Parathyroid adenoma (tissue), 2 donors: ENCODE data around the gene MSMP.

ENCODE experiments used
- H2AFZ ChIP-seq: fragments of 300-600 bp; sonication (generic); one replicate; pipeline ENCODE4 v1.7.0; 2017; ENCODE audit warnings: antibody characterized with exemption, mild to moderate bottlenecking
- H3K27ac ChIP-seq: fragments of 300-600 bp; sonication (generic); one replicate; pipeline ENCODE4 v1.7.0; 2017
- H3K27me3 ChIP-seq: fragments of 300-600 bp; sonication (generic); one replicate; pipeline ENCODE4 v1.7.0; 2017; ENCODE audit warnings: low read length; ENCODE audit not compliant: control insufficient read depth, insufficient read depth
- H3K36me3 ChIP-seq: fragments of 300-600 bp; sonication (generic); one replicate; pipeline ENCODE4 v1.7.0; 2017; ENCODE audit warnings: low read length; ENCODE audit not compliant: control insufficient read depth, insufficient read depth
- H3K4me1 ChIP-seq: fragments of 300-600 bp; sonication (generic); one replicate; pipeline ENCODE4 v1.7.0; 2017; ENCODE audit warnings: control low read depth
- H3K4me2 ChIP-seq: fragments of 300-600 bp; sonication (generic); one replicate; pipeline ENCODE4 v1.7.0; 2017; ENCODE audit warnings: low read length
- H3K4me3 ChIP-seq: fragments of 300-600 bp; sonication (generic); one replicate; pipeline ENCODE4 v1.7.0; 2017; ENCODE audit warnings: low read depth, low read length
- H3K79me2 ChIP-seq: fragments of 300-600 bp; sonication (generic); one replicate; pipeline ENCODE4 v1.7.0; 2017; ENCODE audit warnings: control low read depth
- H3K9ac ChIP-seq: fragments of 300-600 bp; sonication (generic); one replicate; pipeline ENCODE4 v1.7.0; 2017; ENCODE audit warnings: mild to moderate bottlenecking
- H3K9me3 ChIP-seq: fragments of 300-600 bp; sonication (generic); one replicate; pipeline ENCODE4 v1.7.0; 2017; ENCODE audit warnings: low read length; ENCODE audit not compliant: control insufficient read depth
- TF ChIP-seq, protein P1 (sequence below): fragments of 300-600 bp; sonication (generic); IDR thresholded peaks from one replicate; pipeline ENCODE4 v1.7.0; 2017; ENCODE audit warnings: antibody characterized with exemption, mild to moderate bottlenecking
- donor health status: primary hyperparathyroidism.

MSMP gene

GRCh38 chr9:35703906-35704672, 50.0 kb downstream of the MSMP start:
- H3K27ac ChIP-seq = no peak overlapping the region
- H3K36me3 ChIP-seq = no peaks in the 10 kb centered on the region
- no peaks in the 10 kb centered on the region for H3K4me1 ChIP-seq
- TF ChIP-seq, protein P1, sequence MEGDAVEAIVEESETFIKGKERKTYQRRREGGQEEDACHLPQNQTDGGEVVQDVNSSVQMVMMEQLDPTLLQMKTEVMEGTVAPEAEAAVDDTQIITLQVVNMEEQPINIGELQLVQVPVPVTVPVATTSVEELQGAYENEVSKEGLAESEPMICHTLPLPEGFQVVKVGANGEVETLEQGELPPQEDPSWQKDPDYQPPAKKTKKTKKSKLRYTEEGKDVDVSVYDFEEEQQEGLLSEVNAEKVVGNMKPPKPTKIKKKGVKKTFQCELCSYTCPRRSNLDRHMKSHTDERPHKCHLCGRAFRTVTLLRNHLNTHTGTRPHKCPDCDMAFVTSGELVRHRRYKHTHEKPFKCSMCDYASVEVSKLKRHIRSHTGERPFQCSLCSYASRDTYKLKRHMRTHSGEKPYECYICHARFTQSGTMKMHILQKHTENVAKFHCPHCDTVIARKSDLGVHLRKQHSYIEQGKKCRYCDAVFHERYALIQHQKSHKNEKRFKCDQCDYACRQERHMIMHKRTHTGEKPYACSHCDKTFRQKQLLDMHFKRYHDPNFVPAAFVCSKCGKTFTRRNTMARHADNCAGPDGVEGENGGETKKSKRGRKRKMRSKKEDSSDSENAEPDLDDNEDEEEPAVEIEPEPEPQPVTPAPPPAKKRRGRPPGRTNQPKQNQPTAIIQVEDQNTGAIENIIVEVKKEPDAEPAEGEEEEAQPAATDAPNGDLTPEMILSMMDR = no peak
- H3K9ac ChIP-seq = no peak overlapping the region
- no peak overlapping the region for H3K4me2 ChIP-seq
- H2AFZ ChIP-seq = no peak overlapping the region
- H3K27me3 ChIP-seq = no peaks in the 10 kb centered on the region
- no peak overlapping the region for H3K4me3 ChIP-seq
- H3K9me3 ChIP-seq = no peaks in the 10 kb centered on the region
- H3K79me2 ChIP-seq = no peaks in the 10 kb centered on the region
